ENCODE measurements around the gene POMT2. TPM values are rescaled to one million over a fixed set of nuclear protein-coding genes. Genes with fewer than 3 reads are reported as not detected.

POMT2 gene
- total RNA-seq, 1 experiment from 2014 or later, result 30.4 TPM

DNA sequence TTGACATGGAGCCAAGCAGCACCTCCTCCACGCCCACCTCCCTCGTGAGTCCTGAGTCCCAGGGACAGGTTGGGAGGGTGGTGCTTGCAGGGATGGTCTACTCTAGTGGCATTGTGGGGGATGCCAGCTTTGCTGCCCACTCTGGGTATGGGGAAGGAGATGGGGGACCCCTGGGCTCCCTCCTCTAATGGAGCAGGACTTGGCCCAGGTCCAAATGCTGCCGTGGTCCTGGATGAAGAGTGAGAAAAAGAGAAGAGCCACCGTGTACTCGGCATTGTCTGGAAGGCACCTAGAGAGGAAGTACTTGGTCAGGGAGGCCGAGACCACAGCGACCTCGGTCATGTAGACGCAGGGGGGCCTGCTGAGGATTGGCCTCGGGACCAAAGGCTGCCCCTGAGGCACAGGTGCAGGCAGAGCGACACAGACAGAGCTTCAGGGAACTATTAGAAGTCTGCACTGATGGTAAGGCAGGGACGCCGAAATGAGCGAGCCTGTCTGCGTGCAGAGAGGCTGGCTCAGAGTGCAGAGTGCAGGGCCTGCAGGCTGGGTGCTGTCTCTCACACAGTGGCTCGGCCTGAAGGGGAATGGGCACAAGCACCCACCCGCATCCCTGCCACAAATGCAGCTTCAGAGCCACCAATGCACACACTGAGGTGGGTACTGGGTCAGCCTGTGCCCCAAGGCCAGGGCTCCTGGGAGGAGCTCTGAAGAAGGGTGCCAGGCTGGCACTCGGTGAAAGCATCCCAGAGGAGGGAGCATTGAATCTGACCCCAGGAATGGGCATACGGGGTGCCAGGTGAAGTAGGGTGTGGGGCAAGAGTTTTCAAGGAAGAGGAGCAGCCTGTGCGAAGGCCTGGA, 67.1 kb downstream of the POMT2 start:
- H3K9me3 Mint-ChIP-seq (ENCODE audit: unreplicated experiment), result no peaks in the 10 kb centered on the region
- POLR2A ChIA-PET, result no interaction called here
- CTCF ChIA-PET, result no interaction called here
- intact Hi-C loops (cut with micrococcal nuclease; ENCODE audit: unreplicated experiment), result no loop called here
- TF ChIP-seq, protein P1, sequence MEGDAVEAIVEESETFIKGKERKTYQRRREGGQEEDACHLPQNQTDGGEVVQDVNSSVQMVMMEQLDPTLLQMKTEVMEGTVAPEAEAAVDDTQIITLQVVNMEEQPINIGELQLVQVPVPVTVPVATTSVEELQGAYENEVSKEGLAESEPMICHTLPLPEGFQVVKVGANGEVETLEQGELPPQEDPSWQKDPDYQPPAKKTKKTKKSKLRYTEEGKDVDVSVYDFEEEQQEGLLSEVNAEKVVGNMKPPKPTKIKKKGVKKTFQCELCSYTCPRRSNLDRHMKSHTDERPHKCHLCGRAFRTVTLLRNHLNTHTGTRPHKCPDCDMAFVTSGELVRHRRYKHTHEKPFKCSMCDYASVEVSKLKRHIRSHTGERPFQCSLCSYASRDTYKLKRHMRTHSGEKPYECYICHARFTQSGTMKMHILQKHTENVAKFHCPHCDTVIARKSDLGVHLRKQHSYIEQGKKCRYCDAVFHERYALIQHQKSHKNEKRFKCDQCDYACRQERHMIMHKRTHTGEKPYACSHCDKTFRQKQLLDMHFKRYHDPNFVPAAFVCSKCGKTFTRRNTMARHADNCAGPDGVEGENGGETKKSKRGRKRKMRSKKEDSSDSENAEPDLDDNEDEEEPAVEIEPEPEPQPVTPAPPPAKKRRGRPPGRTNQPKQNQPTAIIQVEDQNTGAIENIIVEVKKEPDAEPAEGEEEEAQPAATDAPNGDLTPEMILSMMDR (IDR thresholded peaks at IDR 0.05; ENCODE audit: insufficient read depth in 1 of 2, low read depth in 1 of 2, low read length in 1 of 2, severe bottlenecking in 1 of 2, unreplicated experiment in 1 of 2), result no peak
- no peaks in the 10 kb centered on the region for H3K4me1 ChIP-seq
- no peaks in the 10 kb centered on the region for H3K27me3 ChIP-seq (replicated peaks; ENCODE audit: control insufficient read depth, insufficient read depth, low read length)
- no peaks in the 10 kb centered on the region for H3K36me3 Mint-ChIP-seq (ENCODE audit: insufficient read depth, unreplicated experiment)
- H3K4me3 ChIP-seq (ENCODE audit: low read depth, low read length), result no peak overlapping the region
- H3K9me3 ChIP-seq, result no peaks in the 10 kb centered on the region
- H3K27ac Mint-ChIP-seq (ENCODE audit: unreplicated experiment), result no peak overlapping the region
- DNase-seq, result no peak
- no peak overlapping the region for H3K4me3 Mint-ChIP-seq (ENCODE audit: unreplicated experiment)
- H3K27me3 Mint-ChIP-seq (ENCODE audit: insufficient read depth, unreplicated experiment), result no peaks in the 10 kb centered on the region
- no peaks in the 10 kb centered on the region for H3K4me1 Mint-ChIP-seq (ENCODE audit: low read depth, unreplicated experiment)
- no TSS peak for BruUV-seq (replicated peaks)
- H3K36me3 ChIP-seq (ENCODE audit: control insufficient read depth, insufficient read depth, low read length), result no peaks in the 10 kb centered on the region

DNA sequence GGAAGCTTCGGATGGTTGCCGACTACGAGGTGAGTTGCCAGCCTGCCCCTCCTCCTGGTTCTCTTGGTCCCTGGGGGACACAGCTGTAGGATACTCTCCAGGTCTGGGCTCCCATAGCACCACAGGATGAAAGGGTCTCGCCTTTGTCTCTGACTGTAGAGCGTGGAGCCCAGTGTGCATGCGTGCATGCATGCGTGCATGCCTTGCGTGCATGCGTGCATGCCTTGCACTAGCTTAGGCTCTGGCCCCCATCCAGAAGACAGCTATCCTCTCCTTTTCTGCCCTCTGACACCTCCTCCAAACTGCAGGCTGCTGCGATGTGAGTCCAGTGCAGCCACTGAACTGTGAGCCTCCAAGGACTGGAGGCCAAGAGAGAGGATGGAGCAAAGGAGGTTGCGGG, 68.8 kb downstream of the POMT2 start:
- TF ChIP-seq, protein P1 (IDR thresholded peaks at IDR 0.05; ENCODE audit: insufficient read depth in 1 of 2, low read depth in 1 of 2, low read length in 1 of 2, severe bottlenecking in 1 of 2, unreplicated experiment in 1 of 2), result no peak
- Histone ChIP-seq H3K4me3 (ENCODE audit: low read depth, low read length) (no peak overlapping the region), H3K27me3 (replicated peaks; ENCODE audit: control insufficient read depth, insufficient read depth, low read length) (no peaks in the 10 kb centered on the region), H3K36me3 (ENCODE audit: control insufficient read depth, insufficient read depth, low read length) (no peaks in the 10 kb centered on the region), H3K9me3 (no peaks in the 10 kb centered on the region), H3K4me1 (no peaks in the 10 kb centered on the region)
- BruUV-seq (replicated peaks), result no TSS peak
- no peaks in the 10 kb centered on the region for H3K27me3 Mint-ChIP-seq (ENCODE audit: insufficient read depth, unreplicated experiment)
- H3K9me3 Mint-ChIP-seq (ENCODE audit: unreplicated experiment), result no peaks in the 10 kb centered on the region
- H3K36me3 Mint-ChIP-seq (ENCODE audit: insufficient read depth, unreplicated experiment), result no peaks in the 10 kb centered on the region
- ChIA-PET POLR2A (no interaction called here), CTCF (no interaction called here)
- intact Hi-C loops (cut with micrococcal nuclease; ENCODE audit: unreplicated experiment), result no loop called here
- DNase-seq, result no peak
- no peak overlapping the region for H3K27ac Mint-ChIP-seq (ENCODE audit: unreplicated experiment)
- H3K4me3 Mint-ChIP-seq (ENCODE audit: unreplicated experiment), result no peak overlapping the region
- H3K4me1 Mint-ChIP-seq (ENCODE audit: low read depth, unreplicated experiment), result no peaks in the 10 kb centered on the region

DNA sequence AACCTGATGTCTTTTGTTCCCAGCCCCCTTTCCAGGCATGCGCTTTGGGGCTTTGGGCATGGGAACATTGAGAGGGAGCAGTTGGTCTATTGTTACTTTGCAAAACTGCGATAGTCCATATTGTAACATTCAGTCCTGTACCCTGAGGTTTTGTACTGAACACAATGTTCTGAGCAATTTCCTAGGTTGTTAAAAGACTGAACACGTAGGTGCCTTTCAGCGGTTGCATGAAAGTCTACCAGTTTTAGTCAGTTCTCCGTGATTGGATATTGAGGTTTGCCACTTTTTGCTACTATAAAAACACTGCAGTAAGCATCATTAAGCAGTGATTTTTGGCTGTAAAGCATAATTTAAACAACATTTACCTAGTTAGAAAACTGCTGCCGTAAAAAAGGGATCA, 69.8 kb downstream of the POMT2 start:
- intact Hi-C loops (cut with micrococcal nuclease; ENCODE audit: unreplicated experiment), result no loop called here
- H3K4me3 ChIP-seq (ENCODE audit: low read depth, low read length), result no peak overlapping the region
- no peaks in the 10 kb centered on the region for H3K27me3 ChIP-seq (replicated peaks; ENCODE audit: control insufficient read depth, insufficient read depth, low read length)
- Mint-ChIP-seq H3K9me3 (ENCODE audit: unreplicated experiment) (no peaks in the 10 kb centered on the region), H3K4me3 (ENCODE audit: unreplicated experiment) (no peak overlapping the region), H3K36me3 (ENCODE audit: insufficient read depth, unreplicated experiment) (no peaks in the 10 kb centered on the region), H3K4me1 (ENCODE audit: low read depth, unreplicated experiment) (no peaks in the 10 kb centered on the region), H3K27ac (ENCODE audit: unreplicated experiment) (no peak overlapping the region), H3K27me3 (ENCODE audit: insufficient read depth, unreplicated experiment) (no peaks in the 10 kb centered on the region)
- POLR2A ChIA-PET, result no interaction called here
- H3K4me1 ChIP-seq, result no peaks in the 10 kb centered on the region
- no TSS peak for BruUV-seq (replicated peaks)
- no peaks in the 10 kb centered on the region for H3K9me3 ChIP-seq
- CTCF ChIA-PET, result no interaction called here
- H3K36me3 ChIP-seq (ENCODE audit: control insufficient read depth, insufficient read depth, low read length), result no peaks in the 10 kb centered on the region
- TF ChIP-seq, protein P1 (IDR thresholded peaks at IDR 0.05; ENCODE audit: insufficient read depth in 1 of 2, low read depth in 1 of 2, low read length in 1 of 2, severe bottlenecking in 1 of 2, unreplicated experiment in 1 of 2), result no peak
- no peak for DNase-seq
